Lung (tissue), 12 donors: Measurements from ENCODE around the gene MTUS2. TPM values are rescaled to one million over a fixed set of nuclear protein-coding genes. Genes with fewer than 3 reads are reported as not detected.

Source experiments
- ATAC-seq: fragments of 200-7000 bp; cut with Tn5 transposase; one replicate; pipeline ENCODE4 v1.9.1; 2020; ENCODE audit warnings: moderate number of reproducible peaks; ENCODE audit not compliant: insufficient read depth, low FRiP score
- DNase-seq, 3 donors: peaks; one replicate each; pipeline ENCODE4 v3.0.0-alpha.2; 2013 to 2017
- H3K27ac ChIP-seq, 2 donors: one replicate each; pipeline ENCODE4 v1.5.1; 2013; ENCODE audit warnings: mild to moderate bottlenecking in 2 of 2, moderate library complexity in 2 of 2, control low read depth in 1 of 2, inconsistent platforms in 1 of 2, low read depth in 1 of 2, low read length in 1 of 2
- H3K27me3 ChIP-seq, 3 donors: one replicate each; pipeline ENCODE4 v1.5.1; 2013; ENCODE audit warnings: low read length in 2 of 3; ENCODE audit not compliant: control insufficient read depth in 3 of 3, insufficient read depth in 3 of 3
- H3K36me3 ChIP-seq, 4 donors: one replicate each; pipeline ENCODE4 v1.5.1; 2013; ENCODE audit warnings: low read length in 4 of 4, mild to moderate bottlenecking in 1 of 4, moderate library complexity in 1 of 4; ENCODE audit not compliant: control insufficient read depth in 4 of 4, insufficient read depth in 4 of 4
- H3K4me1 ChIP-seq, 5 donors: one replicate each; pipeline ENCODE4 v1.5.1; 2013; ENCODE audit warnings: low read length in 5 of 5, mild to moderate bottlenecking in 2 of 5, moderate library complexity in 1 of 5; ENCODE audit not compliant: control insufficient read depth in 5 of 5, insufficient read depth in 5 of 5
- H3K4me3 ChIP-seq: one replicate; pipeline ENCODE4 v1.5.1; 2013; ENCODE audit warnings: mild to moderate bottlenecking, control low read depth, moderate library complexity
- H3K9ac ChIP-seq, 2 donors: one replicate each; pipeline ENCODE4 v1.5.1; 2013; ENCODE audit warnings: low read length in 2 of 2, control low read depth in 1 of 2; ENCODE audit not compliant: insufficient read depth in 1 of 2
- H3K9me3 ChIP-seq, 4 donors: one replicate each; pipeline ENCODE4 v1.5.1; 2013; ENCODE audit warnings: low read length in 3 of 4, mild to moderate bottlenecking in 1 of 4, moderate library complexity in 1 of 4; ENCODE audit not compliant: control insufficient read depth in 4 of 4, insufficient read depth in 3 of 4
- CTCF ChIP-seq: IDR thresholded peaks from 2 replicates; pipeline ENCODE4 v1.5.1; 2012; ENCODE audit warnings: mild to moderate bottlenecking; ENCODE audit errors: control extremely low read depth, extremely low read depth
- WGBS, 2 donors: extraction: QIAGEN DNeasy Blood & Tissue Kit; methylation state at CpG; one replicate each; pipeline ENCODE4 v1.1.7; 2013; 5-methylcytosine and 5-hydroxymethylcytosine counted together
- polyA plus RNA-seq, 2 donors: library from polyadenylated mRNA; stranded (reverse); fragments of 200-250 nt; gene quantifications; one replicate each; pipeline ENCODE4 v1.2.1, GENCODE V29; 2013
- total RNA-seq, 2 donors: library from RNA; depleted of rRNA in 1 of 2; stranded (reverse); fragments of >200 nt in 1 of 2; gene quantifications; one replicate each; pipeline ENCODE4 v1.2.1, GENCODE V29; 2014 to 2021
- donor health status: control.
- donor health status: control.
- donor health status: Bipolar disorder and iron deficiency.
- donor health status: healthy.
- donor health status: DM: yes; HTN: yes; CAD: no.

MTUS2 gene
- total and polyA plus RNA-seq, 4 donors = 0.03 to 0.54 (median 0.08) TPM

GRCh38 chr13:29174093-29174492 lies 354.0 kb downstream of the MTUS2 start:
- no peak for ATAC-seq
- peaks cover 0 to 2% (median 0%) of the 10 kb centered on the region in 4 donors for H3K9me3 ChIP-seq
- no peak overlapping the region for H3K27ac ChIP-seq
- TF ChIP-seq CTCF = no peak
- no peak for DNase-seq
- WGBS, 2 donors = 80 to 87% methylated on average over 3 of the region's 3 CpGs
- H3K27me3 ChIP-seq = no peaks in the 10 kb centered on the region
- H3K36me3 ChIP-seq = no peaks in the 10 kb centered on the region
- H3K4me1 ChIP-seq = peaks cover 0 to 10% (median 5%) of the 10 kb centered on the region in 5 donors
- no peak overlapping the region for H3K9ac ChIP-seq
- no peak overlapping the region for H3K4me3 ChIP-seq

- no peak for DNase-seq
- ATAC-seq = no peak
- H3K9ac ChIP-seq = no peak overlapping the region
- H3K36me3 ChIP-seq = no peaks in the 10 kb centered on the region
- H3K4me3 ChIP-seq = no peak overlapping the region
- H3K4me1 ChIP-seq = peaks cover 0 to 8% (median 0%) of the 10 kb centered on the region in 5 donors
- no peaks in the 10 kb centered on the region for H3K27me3 ChIP-seq
- WGBS, 2 donors = 83 to 88% methylated on average over 3 of the region's 3 CpGs
- peaks cover 0 to 2% (median 0%) of the 10 kb centered on the region in 4 donors for H3K9me3 ChIP-seq
- H3K27ac ChIP-seq = no peak overlapping the region
- TF ChIP-seq CTCF = no peak
Measured at GRCh38 chr13:29175250-29175873, 355.2 kb downstream of the MTUS2 start.

GRCh38 chr13:29180055-29180454 lies 359.9 kb downstream of the MTUS2 start:
- ATAC-seq = no peak
- WGBS, 2 donors = 84 to 85% methylated on average over 1 of the region's 1 CpG
- no peak for DNase-seq
- peaks cover 0 to 8% (median 0%) of the 10 kb centered on the region in 4 donors for H3K9me3 ChIP-seq
- no peak for TF ChIP-seq CTCF
- H3K27ac ChIP-seq = no peak overlapping the region
- H3K36me3 ChIP-seq = no peaks in the 10 kb centered on the region
- H3K4me1 ChIP-seq = no peaks in the 10 kb centered on the region
- no peaks in the 10 kb centered on the region for H3K27me3 ChIP-seq
- H3K9ac ChIP-seq = no peak overlapping the region
- H3K4me3 ChIP-seq = no peak overlapping the region

GRCh38 chr13:29182216-29182615 lies 362.1 kb downstream of the MTUS2 start:
- WGBS, 2 donors = 96 to 97% methylated on average over 2 of the region's 2 CpGs
- H3K4me1 ChIP-seq = no peaks in the 10 kb centered on the region

More at GRCh38 chr13:29182216-29182615, 362.1 kb downstream of the MTUS2 start:
- H3K4me3 ChIP-seq = no peak overlapping the region
- ATAC-seq (no peak), DNase-seq (no peak)
- peaks cover 0 to 9% (median 0%) of the 10 kb centered on the region in 4 donors for H3K9me3 ChIP-seq
- no peaks in the 10 kb centered on the region for H3K36me3 ChIP-seq
- no peak overlapping the region for H3K27ac ChIP-seq
- H3K9ac ChIP-seq = no peak overlapping the region
- no peak for TF ChIP-seq CTCF
- H3K27me3 ChIP-seq = no peaks in the 10 kb centered on the region
